Measurements from ENCODE around the gene IFT80.
"Not testable (repeated sequence)": the region's sequence is repeated elsewhere in the genome, so short reads cannot be mapped to it uniquely, and the experiment has no call there.

IFT80 gene

GRCh38 chr3:160365869-160366522 lies 33.0 kb downstream of the IFT80 start:
- DNase-seq (ENCODE audit: low read depth) = no peak

- DNase-seq (ENCODE audit: low read depth) = not testable (repeated sequence)
These were observed 36.1 kb downstream of the IFT80 start for GRCh38 chr3:160362896-160363295.

GRCh38 chr3:160355826-160356225 lies 43.2 kb downstream of the IFT80 start:
- DNase-seq (ENCODE audit: low read depth) = no peak

- DNase-seq (ENCODE audit: low read depth) = no peak
These were observed 52.5 kb downstream of the IFT80 start for GRCh38 chr3:160346511-160346910.

GRCh38 chr3:160343132-160343531 lies 55.9 kb downstream of the IFT80 start:
- DNase-seq (ENCODE audit: low read depth) = no peak

- no peak for DNase-seq (ENCODE audit: low read depth)
These were observed 58.7 kb downstream of the IFT80 start for GRCh38 chr3:160340351-160340750.

- DNase-seq (ENCODE audit: low read depth) = no peak
These were observed 67.7 kb downstream of the IFT80 start for GRCh38 chr3:160331127-160331937.

- no peak for DNase-seq (ENCODE audit: low read depth)
These were observed 68.3 kb downstream of the IFT80 start for GRCh38 chr3:160330690-160331089.

- DNase-seq (ENCODE audit: low read depth) = no peak
These were observed 68.9 kb downstream of the IFT80 start for GRCh38 chr3:160330109-160330508.

GRCh38 chr3:160326286-160326685 lies 72.7 kb downstream of the IFT80 start:
- not testable (repeated sequence) for DNase-seq (ENCODE audit: low read depth)

GRCh38 chr3:160321821-160322220 lies 77.2 kb downstream of the IFT80 start:
- DNase-seq (ENCODE audit: low read depth) = not testable (repeated sequence)

- no peak for DNase-seq (ENCODE audit: low read depth)
These were observed 79.7 kb downstream of the IFT80 start for GRCh38 chr3:160319322-160319721.

- no peak for DNase-seq (ENCODE audit: low read depth)
These were observed 84.0 kb downstream of the IFT80 start for GRCh38 chr3:160314995-160315394.

GRCh38 chr3:160312014-160312624 lies 86.9 kb downstream of the IFT80 start:
- DNase-seq (ENCODE audit: low read depth) = no peak

GRCh38 chr3:160302806-160303205 lies 96.2 kb downstream of the IFT80 start:
- DNase-seq (ENCODE audit: low read depth) = no peak

- DNase-seq (ENCODE audit: low read depth) = no peak
These were observed 102.4 kb downstream of the IFT80 start for GRCh38 chr3:160296591-160296990.

GRCh38 chr3:160291909-160292299 lies 107.1 kb downstream of the IFT80 start:
- no peak for DNase-seq (ENCODE audit: low read depth)

GRCh38 chr3:160291290-160291908 lies 107.6 kb downstream of the IFT80 start:
- DNase-seq (ENCODE audit: low read depth) = no peak

GRCh38 chr3:160287666-160288065 lies 111.4 kb downstream of the IFT80 start:
- DNase-seq (ENCODE audit: low read depth) = no peak

GRCh38 chr3:160286231-160286630 lies 112.8 kb downstream of the IFT80 start:
- no peak for DNase-seq (ENCODE audit: low read depth)

- DNase-seq (ENCODE audit: low read depth) = no peak
These were observed 118.2 kb downstream of the IFT80 start for GRCh38 chr3:160280836-160281235.

- DNase-seq (ENCODE audit: low read depth) = no peak
These were observed 119.4 kb downstream of the IFT80 start for GRCh38 chr3:160279657-160280056.

- DNase-seq (ENCODE audit: low read depth) = no peak
These were observed 120.8 kb downstream of the IFT80 start for GRCh38 chr3:160278210-160278609.

Measured in stimulated activated CD8-positive, alpha-beta memory T cell treated with anti-CD3 and anti-CD28 coated beads, Interleukin-4, amount 100 ng/mL, for 24 hours (primary cell).